ENCODE results near the gene SEC24B.

Gene SEC24B

GRCh38 chr4:109410226-109410625 lies 23.4 kb upstream of the SEC24B start:
- Histone ChIP-seq H3K27me3 (ENCODE audit: low read depth, low read length) (no peaks in the 10 kb centered on the region), H3K9me3 (ENCODE audit: control insufficient read depth in 1 of 2, low read length in 2 of 2) (no peaks in the 10 kb centered on the region), H3K36me3 (ENCODE audit: control insufficient read depth in 1 of 2, insufficient read depth in 2 of 2, low read length in 2 of 2) (no peaks in the 10 kb centered on the region), H3K4me3 (ENCODE audit: low read depth in 1 of 2, low read length in 2 of 2) (no peak overlapping the region), H3K4me1 (ENCODE audit: control insufficient read depth in 1 of 2, insufficient read depth in 2 of 2, low read length in 2 of 2) (peaks cover 0 to 3% of the 10 kb centered on the region in 2 donors), H3K27ac (ENCODE audit: low read length) (no peak overlapping the region)

GRCh38 chr4:109410776-109411175 lies 22.8 kb upstream of the SEC24B start:
- Histone ChIP-seq H3K27ac (ENCODE audit: low read length) (no peak overlapping the region), H3K4me3 (ENCODE audit: low read depth in 1 of 2, low read length in 2 of 2) (no peak overlapping the region), H3K4me1 (ENCODE audit: control insufficient read depth in 1 of 2, insufficient read depth in 2 of 2, low read length in 2 of 2) (peaks cover 0 to 3% of the 10 kb centered on the region in 2 donors), H3K36me3 (ENCODE audit: control insufficient read depth in 1 of 2, insufficient read depth in 2 of 2, low read length in 2 of 2) (no peaks in the 10 kb centered on the region), H3K9me3 (ENCODE audit: control insufficient read depth in 1 of 2, low read length in 2 of 2) (no peaks in the 10 kb centered on the region), H3K27me3 (ENCODE audit: low read depth, low read length) (no peaks in the 10 kb centered on the region)

GRCh38 chr4:109411964-109412363 lies 21.7 kb upstream of the SEC24B start:
- Histone ChIP-seq H3K36me3 (ENCODE audit: control insufficient read depth in 1 of 2, insufficient read depth in 2 of 2, low read length in 2 of 2) (no peaks in the 10 kb centered on the region), H3K4me1 (ENCODE audit: control insufficient read depth in 1 of 2, insufficient read depth in 2 of 2, low read length in 2 of 2) (peaks cover 0 to 3% of the 10 kb centered on the region in 2 donors), H3K27ac (ENCODE audit: low read length) (no peak overlapping the region), H3K9me3 (ENCODE audit: control insufficient read depth in 1 of 2, low read length in 2 of 2) (no peaks in the 10 kb centered on the region), H3K27me3 (ENCODE audit: low read depth, low read length) (no peaks in the 10 kb centered on the region), H3K4me3 (ENCODE audit: low read depth in 1 of 2, low read length in 2 of 2) (no peak overlapping the region)

GRCh38 chr4:109412776-109413175 lies 20.8 kb upstream of the SEC24B start:
- no peaks in the 10 kb centered on the region for H3K9me3 ChIP-seq (ENCODE audit: control insufficient read depth in 1 of 2, low read length in 2 of 2)

GRCh38 chr4:109414938-109415337 lies 18.7 kb upstream of the SEC24B start:
- Histone ChIP-seq H3K27me3 (ENCODE audit: low read depth, low read length) (no peaks in the 10 kb centered on the region), H3K9me3 (ENCODE audit: control insufficient read depth in 1 of 2, low read length in 2 of 2) (no peaks in the 10 kb centered on the region), H3K4me1 (ENCODE audit: control insufficient read depth in 1 of 2, insufficient read depth in 2 of 2, low read length in 2 of 2) (peaks cover 0 to 3% of the 10 kb centered on the region in 2 donors), H3K27ac (ENCODE audit: low read length) (no peak overlapping the region), H3K36me3 (ENCODE audit: control insufficient read depth in 1 of 2, insufficient read depth in 2 of 2, low read length in 2 of 2) (no peaks in the 10 kb centered on the region), H3K4me3 (ENCODE audit: low read depth in 1 of 2, low read length in 2 of 2) (no peak overlapping the region)

More at GRCh38 chr4:109412776-109413175, 20.8 kb upstream of the SEC24B start:
- no peaks in the 10 kb centered on the region for H3K36me3 ChIP-seq (ENCODE audit: control insufficient read depth in 1 of 2, insufficient read depth in 2 of 2, low read length in 2 of 2)
- H3K4me1 ChIP-seq (ENCODE audit: control insufficient read depth in 1 of 2, insufficient read depth in 2 of 2, low read length in 2 of 2) = peaks cover 0 to 3% of the 10 kb centered on the region in 2 donors
- no peak overlapping the region for H3K4me3 ChIP-seq (ENCODE audit: low read depth in 1 of 2, low read length in 2 of 2)
- no peaks in the 10 kb centered on the region for H3K27me3 ChIP-seq (ENCODE audit: low read depth, low read length)
- H3K27ac ChIP-seq (ENCODE audit: low read length) = no peak overlapping the region

GRCh38 chr4:109418588-109418987 lies 15.0 kb upstream of the SEC24B start:
- Histone ChIP-seq H3K27me3 (ENCODE audit: low read depth, low read length) (no peaks in the 10 kb centered on the region), H3K36me3 (ENCODE audit: control insufficient read depth in 1 of 2, insufficient read depth in 2 of 2, low read length in 2 of 2) (no peaks in the 10 kb centered on the region), H3K4me3 (ENCODE audit: low read depth in 1 of 2, low read length in 2 of 2) (no peak overlapping the region), H3K27ac (ENCODE audit: low read length) (no peak overlapping the region), H3K4me1 (ENCODE audit: control insufficient read depth in 1 of 2, insufficient read depth in 2 of 2, low read length in 2 of 2) (no peaks in the 10 kb centered on the region), H3K9me3 (ENCODE audit: control insufficient read depth in 1 of 2, low read length in 2 of 2) (no peaks in the 10 kb centered on the region)

GRCh38 chr4:109419679-109420078 lies 13.9 kb upstream of the SEC24B start:
- no peak overlapping the region for H3K4me3 ChIP-seq (ENCODE audit: low read depth in 1 of 2, low read length in 2 of 2)
- H3K36me3 ChIP-seq (ENCODE audit: control insufficient read depth in 1 of 2, insufficient read depth in 2 of 2, low read length in 2 of 2) = no peaks in the 10 kb centered on the region
- no peak overlapping the region for H3K27ac ChIP-seq (ENCODE audit: low read length)
- no peaks in the 10 kb centered on the region for H3K4me1 ChIP-seq (ENCODE audit: control insufficient read depth in 1 of 2, insufficient read depth in 2 of 2, low read length in 2 of 2)
- H3K27me3 ChIP-seq (ENCODE audit: low read depth, low read length) = no peaks in the 10 kb centered on the region
- no peaks in the 10 kb centered on the region for H3K9me3 ChIP-seq (ENCODE audit: control insufficient read depth in 1 of 2, low read length in 2 of 2)

- Histone ChIP-seq H3K4me1 (ENCODE audit: control insufficient read depth in 1 of 2, insufficient read depth in 2 of 2, low read length in 2 of 2) (no peaks in the 10 kb centered on the region), H3K4me3 (ENCODE audit: low read depth in 1 of 2, low read length in 2 of 2) (no peak overlapping the region), H3K27ac (ENCODE audit: low read length) (no peak overlapping the region), H3K9me3 (ENCODE audit: control insufficient read depth in 1 of 2, low read length in 2 of 2) (no peaks in the 10 kb centered on the region), H3K36me3 (ENCODE audit: control insufficient read depth in 1 of 2, insufficient read depth in 2 of 2, low read length in 2 of 2) (no peaks in the 10 kb centered on the region), H3K27me3 (ENCODE audit: low read depth, low read length) (no peaks in the 10 kb centered on the region)
Measured at GRCh38 chr4:109424093-109424841, 9.3 kb upstream of the SEC24B start.

GRCh38 chr4:109425405-109425804 lies 8.2 kb upstream of the SEC24B start:
- Histone ChIP-seq H3K27me3 (ENCODE audit: low read depth, low read length) (no peaks in the 10 kb centered on the region), H3K4me1 (ENCODE audit: control insufficient read depth in 1 of 2, insufficient read depth in 2 of 2, low read length in 2 of 2) (no peaks in the 10 kb centered on the region), H3K4me3 (ENCODE audit: low read depth in 1 of 2, low read length in 2 of 2) (no peak overlapping the region), H3K36me3 (ENCODE audit: control insufficient read depth in 1 of 2, insufficient read depth in 2 of 2, low read length in 2 of 2) (no peaks in the 10 kb centered on the region), H3K9me3 (ENCODE audit: control insufficient read depth in 1 of 2, low read length in 2 of 2) (no peaks in the 10 kb centered on the region), H3K27ac (ENCODE audit: low read length) (no peak overlapping the region)

- Histone ChIP-seq H3K36me3 (ENCODE audit: control insufficient read depth in 1 of 2, insufficient read depth in 2 of 2, low read length in 2 of 2) (no peaks in the 10 kb centered on the region), H3K9me3 (ENCODE audit: control insufficient read depth in 1 of 2, low read length in 2 of 2) (no peaks in the 10 kb centered on the region), H3K27ac (ENCODE audit: low read length) (no peak overlapping the region), H3K27me3 (ENCODE audit: low read depth, low read length) (no peaks in the 10 kb centered on the region), H3K4me1 (ENCODE audit: control insufficient read depth in 1 of 2, insufficient read depth in 2 of 2, low read length in 2 of 2) (peaks cover 7 to 11% of the 10 kb centered on the region in 2 donors), H3K4me3 (ENCODE audit: low read depth in 1 of 2, low read length in 2 of 2) (no peak overlapping the region)
Measured at GRCh38 chr4:109429545-109429944, 4.1 kb upstream of the SEC24B start.

GRCh38 chr4:109432203-109432602 lies 1.4 kb upstream of the SEC24B start:
- H3K9me3 ChIP-seq (ENCODE audit: control insufficient read depth in 1 of 2, low read length in 2 of 2) = no peaks in the 10 kb centered on the region
- peaks cover 7 to 36% of the 10 kb centered on the region in 2 donors for H3K4me1 ChIP-seq (ENCODE audit: control insufficient read depth in 1 of 2, insufficient read depth in 2 of 2, low read length in 2 of 2)
- peak overlapping the region; percentile 93 for H3K27ac ChIP-seq (ENCODE audit: low read length)
- no peak overlapping the region for H3K4me3 ChIP-seq (ENCODE audit: low read depth in 1 of 2, low read length in 2 of 2)
- H3K27me3 ChIP-seq (ENCODE audit: low read depth, low read length) = no peaks in the 10 kb centered on the region
- H3K36me3 ChIP-seq (ENCODE audit: control insufficient read depth in 1 of 2, insufficient read depth in 2 of 2, low read length in 2 of 2) = no peaks in the 10 kb centered on the region

GRCh38 chr4:109432696-109433095 lies 919 bp upstream of the SEC24B start:
- no peaks in the 10 kb centered on the region for H3K9me3 ChIP-seq (ENCODE audit: control insufficient read depth in 1 of 2, low read length in 2 of 2)
- peaks cover 7 to 37% of the 10 kb centered on the region in 2 donors for H3K4me1 ChIP-seq (ENCODE audit: control insufficient read depth in 1 of 2, insufficient read depth in 2 of 2, low read length in 2 of 2)
- no peaks in the 10 kb centered on the region for H3K36me3 ChIP-seq (ENCODE audit: control insufficient read depth in 1 of 2, insufficient read depth in 2 of 2, low read length in 2 of 2)
- no peaks in the 10 kb centered on the region for H3K27me3 ChIP-seq (ENCODE audit: low read depth, low read length)
- peak overlapping the region; percentile 68 to 73 for H3K4me3 ChIP-seq (ENCODE audit: low read depth in 1 of 2, low read length in 2 of 2)
- peak overlapping the region; percentile 93 for H3K27ac ChIP-seq (ENCODE audit: low read length)

Data from muscle layer of duodenum (tissue), 2 donors.